MCF 10A (cell line): ENCODE data around the gene TAF1C. TPM values are rescaled to one million over a fixed set of nuclear protein-coding genes. Genes with fewer than 3 reads are reported as not detected.

ENCODE experiments used
- BruUV-seq: library from RNA; stranded (reverse); fragments of 400-500 nt; replicated peaks from 2 replicates; lab custom pipeline; 2021; lab: Mats Ljungman, UMichigan
- CTCF ChIA-PET: fragments of 300-600 bp; sonication (Branson Sonifier 250); formaldehyde crosslinking; extraction: SDS; loops from one replicate; lab custom pipeline; 2021; ENCODE audit warnings: antibody characterized with exemption, inconsistent platforms; lab: Yijun Ruan, JAX
- POLR2A ChIA-PET: fragments of 300-600, 350-650 bp; sonication (Branson Sonifier 250); formaldehyde crosslinking; extraction: SDS; loops from one replicate; lab custom pipeline; 2020; ENCODE audit warnings: antibody characterized with exemption, inconsistent platforms; lab: Yijun Ruan, JAX
- DNase-seq: peaks from one replicate; pipeline ENCODE4 v3.0.0-alpha.2; 2018; ENCODE audit not compliant: unreplicated experiment
- H3K27ac Mint-ChIP-seq: one replicate; pipeline ENCODE4 v1.8.0; 2022; ENCODE audit warnings: mild to moderate bottlenecking, low read depth, mixed read lengths; ENCODE audit not compliant: unreplicated experiment
- H3K27me3 Mint-ChIP-seq: one replicate; pipeline ENCODE4 v1.8.0; 2022; ENCODE audit warnings: mixed read lengths; ENCODE audit not compliant: insufficient read depth, unreplicated experiment
- H3K36me3 Mint-ChIP-seq: one replicate; pipeline ENCODE4 v1.8.0; 2022; ENCODE audit warnings: mild to moderate bottlenecking, moderate library complexity, mixed read lengths; ENCODE audit not compliant: insufficient read depth, unreplicated experiment
- H3K4me1 Mint-ChIP-seq: one replicate; pipeline ENCODE4 v1.8.0; 2022; ENCODE audit warnings: mixed read lengths; ENCODE audit not compliant: insufficient read depth, unreplicated experiment
- H3K4me3 Mint-ChIP-seq: one replicate; pipeline ENCODE4 v1.8.0; 2022; ENCODE audit warnings: mild to moderate bottlenecking, moderate library complexity, mixed read lengths; ENCODE audit not compliant: unreplicated experiment
- H3K9me3 Mint-ChIP-seq: one replicate; pipeline ENCODE4 v1.8.0; 2022; ENCODE audit warnings: mixed read lengths; ENCODE audit not compliant: unreplicated experiment
- CTCF ChIP-seq: fragments of 200-600 bp; IDR thresholded peaks from one replicate; pipeline ENCODE4 v1.8.0; 2022; ENCODE audit warnings: antibody characterized with exemption, mild to moderate bottlenecking; ENCODE audit not compliant: unreplicated experiment
- intact Hi-C: fragments of 100-400 bp; cut with micrococcal nuclease; formaldehyde crosslinking; loops from 2 replicates; pipeline ENCODE4 v1.14.1; 2022
- total RNA-seq: library from RNA; stranded (reverse); gene quantifications from 2 replicates; pipeline ENCODE4 v1.2.3, GENCODE V29; 2022

The TAF1C gene
- total RNA-seq, 1 experiment from 2014 or later: 35.1 TPM

- no peak overlapping the region for H3K27ac Mint-ChIP-seq
- no peak for DNase-seq
- POLR2A ChIA-PET: no interaction called here
- CTCF ChIA-PET: interaction anchor here (0.6 to 1.7 kb wide), 6 partner anchors 10 to 454 kb away, joined by 3 to 9 read pairs (median 4); partner anchors contain the start of gene TAF1C
- H3K36me3 Mint-ChIP-seq: no peaks in the 10 kb centered on the region
- no peak for TF ChIP-seq CTCF
- no peaks in the 10 kb centered on the region for H3K4me1 Mint-ChIP-seq
- H3K4me3 Mint-ChIP-seq: no peak overlapping the region
- BruUV-seq: no TSS peak
- no peaks in the 10 kb centered on the region for H3K9me3 Mint-ChIP-seq
- peaks cover 14% of the 10 kb centered on the region for H3K27me3 Mint-ChIP-seq
- intact Hi-C loops: loop anchor here (10.0 kb wide), 1 partner anchor 215 kb away; the partner anchor contains the start of gene OSGIN1
These were observed 17.0 kb downstream of the TAF1C start for GRCh38 chr16:84169765-84170310.

GRCh38 chr16:84166796-84167695 is 19.8 kb downstream of the TAF1C start:
- Mint-ChIP-seq H3K27me3 (peaks cover 25% of the 10 kb centered on the region), H3K9me3 (no peaks in the 10 kb centered on the region), H3K36me3 (no peaks in the 10 kb centered on the region), H3K27ac (no peak overlapping the region), H3K4me1 (no peaks in the 10 kb centered on the region), H3K4me3 (no peak overlapping the region)
- POLR2A ChIA-PET: interaction anchor here (0.6 to 1.0 kb wide), 5 partner anchors 9 to 241 kb away, joined by 3 read pairs; partner anchors contain the start of gene MBTPS1
- TF ChIP-seq CTCF: no peak
- CTCF ChIA-PET: interaction anchor here (0.6 to 1.9 kb wide), 7 partner anchors 8 to 328 kb away, joined by 3 to 7 read pairs (median 3); partner anchors contain the start of gene TAF1C
- DNase-seq: no peak
- intact Hi-C loops: no loop called here
- BruUV-seq: no TSS peak

- no peak for TF ChIP-seq CTCF
- H3K4me1 Mint-ChIP-seq: no peaks in the 10 kb centered on the region
- no peaks in the 10 kb centered on the region for H3K9me3 Mint-ChIP-seq
- H3K4me3 Mint-ChIP-seq: no peak overlapping the region
- ChIA-PET CTCF (interaction anchor here (0.6 to 1.2 kb wide), 3 partner anchors 57 to 759 kb away, joined by 3 to 5 read pairs (median 3); no protein-coding TSS in a partner anchor), POLR2A (no interaction called here)
- H3K27me3 Mint-ChIP-seq: peaks cover 25% of the 10 kb centered on the region
- intact Hi-C loops: no loop called here
- no peaks in the 10 kb centered on the region for H3K36me3 Mint-ChIP-seq
- DNase-seq: no peak
- H3K27ac Mint-ChIP-seq: no peak overlapping the region
- BruUV-seq: no TSS peak
These were observed 21.1 kb downstream of the TAF1C start for GRCh38 chr16:84165746-84166145.

- Mint-ChIP-seq H3K27ac (no peak overlapping the region), H3K36me3 (peaks cover 2% of the 10 kb centered on the region), H3K4me3 (no peak overlapping the region), H3K4me1 (no peaks in the 10 kb centered on the region), H3K27me3 (peaks cover 39% of the 10 kb centered on the region), H3K9me3 (no peaks in the 10 kb centered on the region)
- no peak for DNase-seq
- no TSS peak for BruUV-seq
- no peak for TF ChIP-seq CTCF
- intact Hi-C loops: no loop called here
- ChIA-PET CTCF (interaction anchor here (0.8 kb wide), 1 partner anchor 20 kb away, joined by 3 read pairs; no protein-coding TSS in a partner anchor), POLR2A (no interaction called here)
These were observed 25.1 kb downstream of the TAF1C start for GRCh38 chr16:84161801-84162200.
